ENCODE measurements around the gene ARPP21. TPM values are rescaled to one million over a fixed set of nuclear protein-coding genes. Genes with fewer than 3 reads are reported as not detected.

Gene ARPP21
- total RNA-seq, result not detected in 2 replicates

- Histone ChIP-seq H3K27ac (ENCODE audit: low read depth, low read length) (no peak within 1 kb of the TSS), H3K36me3 (ENCODE audit: insufficient read depth, low read length) (no peaks in the 10 kb centered on the region), H3K9me3 (ENCODE audit: low read depth, low read length) (no peaks in the 10 kb centered on the region), H3K27me3 (ENCODE audit: insufficient read depth, low read length) (no peaks in the 10 kb centered on the region), H4K20me1 (ENCODE audit: insufficient read depth, low read length) (no peaks in the 10 kb centered on the region), H3K4me1 (ENCODE audit: insufficient read depth, low read length) (no peaks in the 10 kb centered on the region), H3K4me3 (ENCODE audit: insufficient read depth, low read length) (no peak within 1 kb of the TSS), H3K79me2 (ENCODE audit: insufficient read depth, low read length) (no peaks in the 10 kb centered on the region), H3K4me2 (ENCODE audit: insufficient read depth, low read length) (no peak within 1 kb of the TSS), H2AFZ (ENCODE audit: low read length) (peak within 1 kb of the TSS; percentile 81)
- DNase-seq (ENCODE audit: insufficient read length, low spot score, missing footprints), result peak; percentile 75
- TF ChIP-seq, protein P1, sequence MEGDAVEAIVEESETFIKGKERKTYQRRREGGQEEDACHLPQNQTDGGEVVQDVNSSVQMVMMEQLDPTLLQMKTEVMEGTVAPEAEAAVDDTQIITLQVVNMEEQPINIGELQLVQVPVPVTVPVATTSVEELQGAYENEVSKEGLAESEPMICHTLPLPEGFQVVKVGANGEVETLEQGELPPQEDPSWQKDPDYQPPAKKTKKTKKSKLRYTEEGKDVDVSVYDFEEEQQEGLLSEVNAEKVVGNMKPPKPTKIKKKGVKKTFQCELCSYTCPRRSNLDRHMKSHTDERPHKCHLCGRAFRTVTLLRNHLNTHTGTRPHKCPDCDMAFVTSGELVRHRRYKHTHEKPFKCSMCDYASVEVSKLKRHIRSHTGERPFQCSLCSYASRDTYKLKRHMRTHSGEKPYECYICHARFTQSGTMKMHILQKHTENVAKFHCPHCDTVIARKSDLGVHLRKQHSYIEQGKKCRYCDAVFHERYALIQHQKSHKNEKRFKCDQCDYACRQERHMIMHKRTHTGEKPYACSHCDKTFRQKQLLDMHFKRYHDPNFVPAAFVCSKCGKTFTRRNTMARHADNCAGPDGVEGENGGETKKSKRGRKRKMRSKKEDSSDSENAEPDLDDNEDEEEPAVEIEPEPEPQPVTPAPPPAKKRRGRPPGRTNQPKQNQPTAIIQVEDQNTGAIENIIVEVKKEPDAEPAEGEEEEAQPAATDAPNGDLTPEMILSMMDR (IDR thresholded peaks at IDR 0.05; ENCODE audit: extremely low read depth, low read depth, low read length), result no peak
These were observed at the start of gene ARPP21 for GRCh38 chr3:35639254-35640186. Gene ARPP21 (plus strand): TSS chr3:35639525. CDS start chr3:35681752, 42,227 bp downstream.

DNA sequence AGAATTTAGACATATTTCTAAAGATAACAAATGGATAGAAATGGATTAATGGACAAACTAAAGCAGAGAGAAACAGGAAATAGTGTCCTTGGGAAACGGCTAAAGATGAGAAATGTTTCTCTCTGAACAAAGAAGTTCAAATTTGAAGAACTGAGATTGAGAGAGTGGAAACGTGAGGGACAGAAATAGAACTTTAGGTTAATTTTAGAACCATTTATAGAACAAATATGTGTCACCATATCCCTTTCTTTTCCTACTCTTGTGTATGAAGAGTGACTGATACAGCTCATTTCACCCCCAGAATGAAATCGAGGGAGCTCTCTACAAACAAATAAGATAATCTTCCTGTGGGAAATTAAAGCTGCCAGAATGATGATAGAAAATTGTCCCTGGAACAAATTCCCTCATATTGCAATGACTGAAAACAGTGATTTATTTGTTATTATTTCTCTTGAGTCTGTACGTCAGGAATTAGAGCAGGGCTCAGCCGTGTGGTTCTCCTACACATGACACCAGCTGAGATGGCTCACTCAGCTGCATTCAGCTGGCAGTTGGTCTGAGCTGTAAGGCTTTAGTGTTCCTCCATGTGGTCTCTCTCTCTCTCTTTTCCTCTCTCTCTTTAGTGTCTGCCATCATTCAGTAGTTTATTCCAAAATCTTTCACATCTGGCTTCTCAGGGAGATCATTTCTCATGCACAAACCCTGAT, 46.6 kb upstream of the ARPP21 start:
- H3K36me3 ChIP-seq (ENCODE audit: insufficient read depth, low read length), result no peaks in the 10 kb centered on the region
- no peak overlapping the region for H3K4me3 ChIP-seq (ENCODE audit: insufficient read depth, low read length)
- H3K4me2 ChIP-seq (ENCODE audit: insufficient read depth, low read length), result no peak overlapping the region
- DNase-seq (ENCODE audit: insufficient read length, low spot score, missing footprints), result no peak
- no peak overlapping the region for H2AFZ ChIP-seq (ENCODE audit: low read length)
- no peaks in the 10 kb centered on the region for H3K27me3 ChIP-seq (ENCODE audit: insufficient read depth, low read length)
- H3K79me2 ChIP-seq (ENCODE audit: insufficient read depth, low read length), result no peaks in the 10 kb centered on the region
- no peak overlapping the region for H3K27ac ChIP-seq (ENCODE audit: low read depth, low read length)
- H3K9me3 ChIP-seq (ENCODE audit: low read depth, low read length), result peaks cover 2% of the 10 kb centered on the region
- no peaks in the 10 kb centered on the region for H3K4me1 ChIP-seq (ENCODE audit: insufficient read depth, low read length)
- H4K20me1 ChIP-seq (ENCODE audit: insufficient read depth, low read length), result no peaks in the 10 kb centered on the region
- TF ChIP-seq, protein P1 (IDR thresholded peaks at IDR 0.05; ENCODE audit: extremely low read depth, low read depth, low read length), result no peak

- Histone ChIP-seq H3K4me2 (ENCODE audit: insufficient read depth, low read length) (no peak overlapping the region), H3K27ac (ENCODE audit: low read depth, low read length) (no peak overlapping the region), H3K4me3 (ENCODE audit: insufficient read depth, low read length) (no peak overlapping the region), H3K79me2 (ENCODE audit: insufficient read depth, low read length) (no peaks in the 10 kb centered on the region), H2AFZ (ENCODE audit: low read length) (no peak overlapping the region), H3K4me1 (ENCODE audit: insufficient read depth, low read length) (no peaks in the 10 kb centered on the region), H4K20me1 (ENCODE audit: insufficient read depth, low read length) (no peaks in the 10 kb centered on the region), H3K36me3 (ENCODE audit: insufficient read depth, low read length) (no peaks in the 10 kb centered on the region), H3K9me3 (ENCODE audit: low read depth, low read length) (peaks cover 2% of the 10 kb centered on the region), H3K27me3 (ENCODE audit: insufficient read depth, low read length) (no peaks in the 10 kb centered on the region)
- DNase-seq (ENCODE audit: insufficient read length, low spot score, missing footprints), result no peak
- TF ChIP-seq, protein P1 (IDR thresholded peaks at IDR 0.05; ENCODE audit: extremely low read depth, low read depth, low read length), result no peak
These were observed 44.6 kb upstream of the ARPP21 start for GRCh38 chr3:35594739-35595138.
